Lung (tissue), 12 donors: ENCODE measurements around the gene ADPRS. TPM values are rescaled to one million over a fixed set of nuclear protein-coding genes. Genes with fewer than 3 reads are reported as not detected.
A peak's percentile ranks its signal among the peaks of the same experiment; 100 is the strongest.

Source experiments
- ATAC-seq: fragments of 200-7000 bp; cut with Tn5 transposase; one replicate; pipeline ENCODE4 v1.9.1; 2020; ENCODE audit warnings: moderate number of reproducible peaks; ENCODE audit not compliant: insufficient read depth, low FRiP score
- DNase-seq, 3 donors: peaks; one replicate each; pipeline ENCODE4 v3.0.0-alpha.2; 2013 to 2017
- H3K27ac ChIP-seq, 2 donors: one replicate each; pipeline ENCODE4 v1.5.1; 2013; ENCODE audit warnings: mild to moderate bottlenecking in 2 of 2, moderate library complexity in 2 of 2, control low read depth in 1 of 2, inconsistent platforms in 1 of 2, low read depth in 1 of 2, low read length in 1 of 2
- H3K27me3 ChIP-seq, 3 donors: one replicate each; pipeline ENCODE4 v1.5.1; 2013; ENCODE audit warnings: low read length in 2 of 3; ENCODE audit not compliant: control insufficient read depth in 3 of 3, insufficient read depth in 3 of 3
- H3K36me3 ChIP-seq, 4 donors: one replicate each; pipeline ENCODE4 v1.5.1; 2013; ENCODE audit warnings: low read length in 4 of 4, mild to moderate bottlenecking in 1 of 4, moderate library complexity in 1 of 4; ENCODE audit not compliant: control insufficient read depth in 4 of 4, insufficient read depth in 4 of 4
- H3K4me1 ChIP-seq, 5 donors: one replicate each; pipeline ENCODE4 v1.5.1; 2013; ENCODE audit warnings: low read length in 5 of 5, mild to moderate bottlenecking in 2 of 5, moderate library complexity in 1 of 5; ENCODE audit not compliant: control insufficient read depth in 5 of 5, insufficient read depth in 5 of 5
- H3K4me3 ChIP-seq: one replicate; pipeline ENCODE4 v1.5.1; 2013; ENCODE audit warnings: mild to moderate bottlenecking, control low read depth, moderate library complexity
- H3K9ac ChIP-seq, 2 donors: one replicate each; pipeline ENCODE4 v1.5.1; 2013; ENCODE audit warnings: low read length in 2 of 2, control low read depth in 1 of 2; ENCODE audit not compliant: insufficient read depth in 1 of 2
- H3K9me3 ChIP-seq, 4 donors: one replicate each; pipeline ENCODE4 v1.5.1; 2013; ENCODE audit warnings: low read length in 3 of 4, mild to moderate bottlenecking in 1 of 4, moderate library complexity in 1 of 4; ENCODE audit not compliant: control insufficient read depth in 4 of 4, insufficient read depth in 3 of 4
- WGBS, 2 donors: extraction: QIAGEN DNeasy Blood & Tissue Kit; methylation state at CpG; one replicate each; pipeline ENCODE4 v1.1.7; 2013; 5-methylcytosine and 5-hydroxymethylcytosine counted together
- polyA plus RNA-seq, 2 donors: library from polyadenylated mRNA; stranded (reverse); fragments of 200-250 nt; gene quantifications; one replicate each; pipeline ENCODE4 v1.2.1, GENCODE V29; 2013
- total RNA-seq, 2 donors: library from RNA; depleted of rRNA in 1 of 2; stranded (reverse); fragments of >200 nt in 1 of 2; gene quantifications; one replicate each; pipeline ENCODE4 v1.2.1, GENCODE V29; 2014 to 2021
- TF ChIP-seq, protein P1 (sequence below): IDR thresholded peaks from 2 replicates; pipeline ENCODE4 v1.5.1; 2012; ENCODE audit warnings: mild to moderate bottlenecking; ENCODE audit errors: control extremely low read depth, extremely low read depth
- donor health status: control.
- donor health status: control.
- donor health status: Bipolar disorder and iron deficiency.
- donor health status: healthy.
- donor health status: DM: yes; HTN: yes; CAD: no.

ADPRS gene
- total and polyA plus RNA-seq, 4 donors = 22.0 to 44.3 (median 32.5) TPM

DNA sequence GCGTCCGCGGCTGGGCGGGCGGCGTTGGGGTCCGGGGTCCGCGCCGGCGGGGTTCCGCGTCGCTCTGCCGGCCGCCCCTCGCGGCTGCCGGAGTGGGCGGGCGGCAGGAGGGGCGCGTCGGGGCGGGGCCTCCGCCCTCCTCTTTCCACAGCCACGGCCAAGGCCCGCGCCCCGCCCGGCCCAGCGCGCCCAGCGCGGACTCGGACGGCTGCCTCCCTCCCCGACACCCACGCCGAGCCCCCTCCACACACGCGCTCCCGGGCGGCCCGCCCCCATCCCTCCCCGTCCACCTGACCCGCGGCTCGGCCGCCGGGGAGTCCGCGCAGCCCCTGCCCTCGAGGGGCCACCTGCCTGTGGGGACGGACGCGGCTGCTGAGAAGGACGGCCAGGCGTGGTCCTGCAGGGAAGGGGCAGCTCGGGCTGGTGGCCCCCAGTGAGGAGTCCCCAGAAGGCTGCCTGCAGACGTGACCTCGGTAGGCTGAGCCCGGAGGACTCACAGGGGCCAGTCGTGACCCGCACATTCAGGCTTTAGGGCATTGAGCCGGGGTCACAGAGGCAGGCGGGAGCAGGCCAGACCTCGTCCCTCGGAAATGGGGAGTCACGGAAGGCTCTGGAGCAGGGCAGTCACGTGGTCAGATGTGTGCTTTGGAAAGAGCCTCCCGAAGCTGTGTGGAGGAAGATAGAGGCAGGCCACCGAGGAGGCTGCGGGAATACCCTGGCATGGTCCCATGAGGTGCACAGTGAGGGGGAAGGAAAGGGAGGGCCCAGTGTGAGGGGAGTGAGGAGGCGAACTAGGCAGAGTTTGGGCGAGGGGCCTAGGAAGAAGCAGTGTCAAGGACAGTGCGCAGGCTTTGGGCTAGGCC, 36.7 kb downstream of the ADPRS start, which contains the start of gene COL8A2:
Gene COL8A2, minus strand, starts transcription at position 94 of the 863 bp plus-strand sequence. CDS start 24,980 bp downstream, outside the sequence.
- H3K4me3 ChIP-seq = no peak within 1 kb of the TSS
- TF ChIP-seq, protein P1, sequence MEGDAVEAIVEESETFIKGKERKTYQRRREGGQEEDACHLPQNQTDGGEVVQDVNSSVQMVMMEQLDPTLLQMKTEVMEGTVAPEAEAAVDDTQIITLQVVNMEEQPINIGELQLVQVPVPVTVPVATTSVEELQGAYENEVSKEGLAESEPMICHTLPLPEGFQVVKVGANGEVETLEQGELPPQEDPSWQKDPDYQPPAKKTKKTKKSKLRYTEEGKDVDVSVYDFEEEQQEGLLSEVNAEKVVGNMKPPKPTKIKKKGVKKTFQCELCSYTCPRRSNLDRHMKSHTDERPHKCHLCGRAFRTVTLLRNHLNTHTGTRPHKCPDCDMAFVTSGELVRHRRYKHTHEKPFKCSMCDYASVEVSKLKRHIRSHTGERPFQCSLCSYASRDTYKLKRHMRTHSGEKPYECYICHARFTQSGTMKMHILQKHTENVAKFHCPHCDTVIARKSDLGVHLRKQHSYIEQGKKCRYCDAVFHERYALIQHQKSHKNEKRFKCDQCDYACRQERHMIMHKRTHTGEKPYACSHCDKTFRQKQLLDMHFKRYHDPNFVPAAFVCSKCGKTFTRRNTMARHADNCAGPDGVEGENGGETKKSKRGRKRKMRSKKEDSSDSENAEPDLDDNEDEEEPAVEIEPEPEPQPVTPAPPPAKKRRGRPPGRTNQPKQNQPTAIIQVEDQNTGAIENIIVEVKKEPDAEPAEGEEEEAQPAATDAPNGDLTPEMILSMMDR = no peak
- ATAC-seq (no peak), DNase-seq (peak in 1 of 3 donors; percentile 34)
- H3K27me3 ChIP-seq = peaks cover 0 to 34% (median 8%) of the 10 kb centered on the region in 3 donors
- H3K9ac ChIP-seq = no peak within 1 kb of the TSS
- H3K4me1 ChIP-seq = peaks cover 0 to 13% (median 0%) of the 10 kb centered on the region in 5 donors
- H3K27ac ChIP-seq = no peak within 1 kb of the TSS
- H3K36me3 ChIP-seq = no peaks in the 10 kb centered on the region
- H3K9me3 ChIP-seq = no peaks in the 10 kb centered on the region
- 10 to 20% methylated on average over 49 to 77 of the region's 77 CpGs for WGBS, 2 donors

DNA sequence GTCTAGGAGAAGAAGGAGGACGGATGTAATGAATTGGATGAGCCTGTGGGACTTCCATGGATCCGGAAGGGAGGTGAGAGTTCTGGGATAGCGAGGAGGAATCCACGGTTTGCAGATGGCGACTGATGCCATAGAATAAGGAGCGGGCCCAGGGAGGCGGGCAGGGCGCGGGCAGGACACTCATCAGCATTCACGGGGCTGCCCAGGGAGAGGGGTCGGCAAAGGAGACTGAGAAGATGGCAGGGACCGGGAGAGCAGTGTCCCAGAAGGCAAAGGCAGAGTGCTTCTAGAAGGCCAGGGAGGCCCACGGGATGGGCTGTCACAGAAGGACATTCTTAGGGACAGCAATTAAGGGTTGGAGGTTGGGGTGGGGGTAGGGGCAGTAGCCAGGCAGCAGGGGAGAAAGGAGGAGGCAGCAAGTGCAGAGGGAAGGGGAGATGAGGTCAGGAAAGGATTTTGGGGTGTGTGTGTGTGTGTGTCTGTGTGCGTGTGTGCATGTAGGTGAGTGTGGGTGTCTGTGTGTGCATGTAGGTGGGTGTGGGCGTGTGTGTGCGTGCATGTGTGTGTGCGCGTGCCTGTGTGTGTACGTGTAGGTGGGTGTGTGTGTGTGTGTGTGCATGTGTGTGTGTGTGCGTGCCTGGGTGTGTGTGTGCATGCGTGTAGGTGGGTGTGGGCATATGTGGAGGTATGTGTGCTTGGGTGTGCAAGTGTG, 37.5 kb downstream of the ADPRS start:
- TF ChIP-seq, protein P1 = no peak
- Histone ChIP-seq H3K9me3 (no peaks in the 10 kb centered on the region), H3K27ac (no peak overlapping the region), H3K9ac (no peak overlapping the region), H3K4me3 (no peak overlapping the region), H3K27me3 (peaks cover 0 to 34% (median 8%) of the 10 kb centered on the region in 3 donors), H3K4me1 (peaks cover 0 to 13% (median 0%) of the 10 kb centered on the region in 5 donors), H3K36me3 (no peaks in the 10 kb centered on the region)
- DNase-seq (no peak), ATAC-seq (no peak)
- WGBS, 2 donors = 89 to 91% methylated on average over 21 of the region's 21 CpGs

DNA sequence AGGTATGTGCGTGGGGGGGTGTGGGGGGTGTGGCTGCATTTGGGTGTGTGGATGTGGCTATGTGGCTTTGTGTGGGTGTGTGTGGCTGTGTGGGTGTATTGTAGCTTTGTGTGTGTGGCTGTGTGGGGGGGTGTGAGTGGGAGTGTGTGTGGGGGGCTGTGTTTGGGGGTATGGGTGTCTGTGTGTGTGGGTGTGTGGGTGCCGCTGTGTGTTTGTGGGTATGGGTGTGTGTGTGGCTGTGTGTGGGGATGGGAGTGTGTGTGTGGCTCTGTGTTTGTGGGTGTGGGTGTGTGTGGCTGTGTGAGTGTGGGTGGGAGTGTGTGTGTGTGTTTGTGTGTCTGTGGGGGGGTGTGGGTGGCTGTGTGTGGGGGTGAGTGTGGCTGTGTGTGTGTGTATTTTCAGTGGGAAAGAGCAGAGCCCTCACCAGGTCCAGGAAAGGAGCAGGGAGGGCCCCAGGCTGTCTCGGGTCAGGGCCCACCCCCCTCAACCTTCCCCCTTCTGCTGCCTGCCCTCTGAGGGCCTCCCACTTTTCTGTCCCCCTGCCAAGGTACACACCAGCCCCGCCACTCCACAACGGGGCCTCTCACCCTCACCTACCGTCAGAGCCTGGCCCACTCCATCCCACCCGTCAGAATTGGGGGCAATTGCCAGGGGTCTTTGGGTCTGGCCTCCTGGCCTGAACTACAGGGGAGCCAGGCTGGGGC, 38.3 kb downstream of the ADPRS start:
- Histone ChIP-seq H3K27me3 (peaks cover 0 to 34% (median 8%) of the 10 kb centered on the region in 3 donors), H3K4me3 (no peak overlapping the region)
- no peak for ATAC-seq

More for the DNA sequence above, 38.3 kb downstream of the ADPRS start:
- whole genome bisulfite sequencing, 2 donors = 64 to 65% methylated on average over 7 of the region's 7 CpGs
- H3K4me1 ChIP-seq = peaks cover 0 to 13% (median 0%) of the 10 kb centered on the region in 5 donors
- no peak overlapping the region for H3K9ac ChIP-seq
- TF ChIP-seq, protein P1 = no peak
- no peak for DNase-seq
- no peaks in the 10 kb centered on the region for H3K9me3 ChIP-seq
- H3K27ac ChIP-seq = no peak overlapping the region
- H3K36me3 ChIP-seq = no peaks in the 10 kb centered on the region
